K562 (cell line): ENCODE data around the gene APPL2. TPM values are rescaled to one million over a fixed set of nuclear protein-coding genes. Genes with fewer than 3 reads are reported as not detected.

Experiments used
- ATAC-seq: fragments of 200-7000 bp; cut with Tn5 transposase; 3 replicates; pipeline ENCODE4 v1.9.1; 2020; ENCODE audit warnings: moderate library complexity
- BruUV-seq: library from RNA; stranded (reverse); fragments of 400-500 nt; replicated peaks from 2 replicates; lab custom pipeline; 2021; lab: Mats Ljungman, UMichigan
- CTCF ChIA-PET: fragments of 300-600 bp; formaldehyde crosslinking; extraction: SDS; loops from one replicate; lab custom pipeline; 2021; ENCODE audit warnings: low intra/inter-chr PET ratio; lab: Yijun Ruan, JAX
- POLR2A ChIA-PET: fragments of 300-600, 350-650 bp; sonication (Branson Sonifier 250); formaldehyde crosslinking; extraction: SDS; loops from one replicate; lab custom pipeline; 2021; ENCODE audit warnings: antibody characterized with exemption, inconsistent platforms; lab: Yijun Ruan, JAX
- DNase-seq, 4 experiments: peaks; one replicate each; pipeline versions ENCODE4 v3.0.0 to v3.0.0-alpha.2; 2011 to 2018; ENCODE audit warnings: low spot score in 3 of 4, mixed read lengths in 3 of 4; ENCODE audit errors: extremely low read depth in 1 of 4
- FAIRE-seq: peaks from 2 replicates; lab custom pipeline; 2011; peaks lifted over from hg19 to GRCh38; lab: Jason Lieb, UNC
- H2AFZ ChIP-seq: 2 replicates; pipeline ENCODE4 v1.6.0; 2011; ENCODE audit warnings: low read depth, low read length, control low read depth, inconsistent platforms
- H3K27ac ChIP-seq: fragments of 200-600 bp; 3 replicates; pipeline ENCODE4 v1.8.0; 2011; ENCODE audit warnings: low read depth, mild to moderate bottlenecking, control low read depth, inconsistent platforms, low read length, moderate library complexity, mixed read lengths; ENCODE audit errors: extremely low read depth
- H3K27me3 ChIP-seq, 2 experiments: fragments of 300-600 bp in 1 of 2; 2 replicates in 1 of 2; 3 replicates in 1 of 2; pipeline versions ENCODE4 v1.6.0 to v1.8.0; 2011; ENCODE audit warnings: inconsistent platforms in 2 of 2, low read length in 2 of 2, mild to moderate bottlenecking in 1 of 2, mixed read lengths in 1 of 2, moderate library complexity in 1 of 2; ENCODE audit not compliant: control insufficient read depth in 2 of 2, insufficient read depth in 2 of 2
- H3K36me3 ChIP-seq: fragments of 300-600 bp; 3 replicates; pipeline ENCODE4 v1.8.0; 2011; ENCODE audit warnings: mild to moderate bottlenecking, low read length, inconsistent platforms; ENCODE audit not compliant: control insufficient read depth, insufficient read depth
- H3K4me1 ChIP-seq, 2 experiments: fragments of 200-600 bp in 1 of 2; replicated peaks in 1 of 2; 2 replicates in 1 of 2; 3 replicates in 1 of 2; pipeline versions ENCODE4 v1.5.1 to v1.8.0; 2011; ENCODE audit warnings: inconsistent platforms in 2 of 2, low read length in 2 of 2, mild to moderate bottlenecking in 1 of 2, mixed read lengths in 1 of 2, moderate library complexity in 1 of 2; ENCODE audit not compliant: control insufficient read depth in 2 of 2, insufficient read depth in 2 of 2
- H3K4me2 ChIP-seq: 2 replicates; pipeline ENCODE4 v1.6.1; 2011; ENCODE audit warnings: low read length, control low read depth, inconsistent platforms, mixed read lengths; ENCODE audit not compliant: insufficient read depth
- H3K4me3 ChIP-seq: fragments of 200-600 bp; sonication (generic), shearing (Covaris generic); 2 replicates; pipeline ENCODE4 v1.5.1; 2016; ENCODE audit warnings: control low read depth, inconsistent platforms
- H3K79me2 ChIP-seq: fragments of 200-600 bp; 3 replicates; pipeline ENCODE4 v1.8.0; 2011; ENCODE audit warnings: low read length, inconsistent platforms; ENCODE audit not compliant: control insufficient read depth, insufficient read depth
- H3K9ac ChIP-seq, 2 experiments: 2 replicates each; pipeline versions ENCODE4 v1.6.0 to v1.6.1; 2011; ENCODE audit warnings: low read depth in 2 of 2, low read length in 2 of 2, control low read depth in 1 of 2, inconsistent platforms in 1 of 2, mild to moderate bottlenecking in 1 of 2, mixed read lengths in 1 of 2; ENCODE audit not compliant: insufficient read depth in 1 of 2
- H3K9me1 ChIP-seq: one replicate; pipeline ENCODE4 v1.6.0; 2011; ENCODE audit warnings: inconsistent platforms, mild to moderate bottlenecking, low read length, moderate library complexity; ENCODE audit not compliant: control insufficient read depth, insufficient read depth
- H3K9me3 ChIP-seq: replicated peaks from 2 replicates; pipeline ENCODE4 v1.5.1; 2011; ENCODE audit warnings: low read depth, low read length, inconsistent platforms; ENCODE audit not compliant: control insufficient read depth, insufficient read depth
- H4K20me1 ChIP-seq: replicated peaks from 2 replicates; pipeline ENCODE4 v1.6.1; 2011; ENCODE audit warnings: low read length, inconsistent platforms, mixed read lengths; ENCODE audit not compliant: control insufficient read depth, insufficient read depth
- BDP1 ChIP-seq: IDR thresholded peaks from 3 replicates; pipeline ENCODE4 v1.6.1; 2011; ENCODE audit not compliant: insufficient read length, insufficient read depth
- CCAR2 ChIP-seq: fragments of 200-400 bp; formaldehyde crosslinking; IDR thresholded peaks from 2 replicates; pipeline ENCODE4 v1.6.1; 2017; ENCODE audit warnings: mild to moderate bottlenecking, low read depth, low read length
- CLOCK ChIP-seq: fragments of 250-450 bp; sonication (Bioruptor Pico); IDR thresholded peaks from 2 replicates; pipeline ENCODE4 v1.4.0; 2020; ENCODE audit warnings: mild to moderate bottlenecking, moderate library complexity, borderline replicate concordance
- CTCF ChIP-seq, 3 experiments: IDR thresholded peaks in 2 of 3; conservative IDR thresholded peaks in 1 of 3; 2 replicates each; pipeline ENCODE4 v1.5.1; 2011 to 2012; ENCODE audit warnings: low read length in 3 of 3, mild to moderate bottlenecking in 3 of 3, control low read depth in 2 of 3, improper control_type of control experiment in 1 of 3, inconsistent platforms in 1 of 3, low read depth in 1 of 3, mixed read lengths in 1 of 3, moderate library complexity in 1 of 3; ENCODE audit not compliant: insufficient read depth in 2 of 3
- MAFF ChIP-seq: IDR thresholded peaks from 2 replicates; pipeline ENCODE4 v1.6.1; 2012; ENCODE audit warnings: low read length, improper control_type of control experiment
- MAFK ChIP-seq: IDR thresholded peaks from 2 replicates; pipeline ENCODE4 v1.6.1; 2011; ENCODE audit warnings: low read length, improper control_type of control experiment
- MTA2 ChIP-seq: fragments of 450-650 bp; IDR thresholded peaks from 2 replicates; pipeline ENCODE4 v1.6.1; 2016; ENCODE audit warnings: low read depth
- NCOA4 ChIP-seq: fragments of 450-650 bp; IDR thresholded peaks from 2 replicates; pipeline ENCODE4 v1.6.1; 2018; ENCODE audit warnings: mild to moderate bottlenecking; ENCODE audit not compliant: partially characterized antibody
- POLR2AphosphoS2 ChIP-seq: IDR thresholded peaks from 2 replicates; pipeline ENCODE4 v1.6.1; 2012; ENCODE audit warnings: low read length, improper control_type of control experiment
- STAT5B ChIP-seq: fragments of 250-450 bp; sonication (Bioruptor Pico); IDR thresholded peaks from 2 replicates; pipeline ENCODE4 v1.8.0; 2021; ENCODE audit warnings: mild to moderate bottlenecking, inconsistent platforms
- ZNF143 ChIP-seq: sonication (generic); formaldehyde crosslinking; IDR thresholded peaks from 2 replicates; pipeline ENCODE4 v1.9.0; 2022; ENCODE audit warnings: mild to moderate bottlenecking, missing genetic modification reagents
- ZNF274 ChIP-seq: IDR thresholded peaks from 2 replicates; pipeline ENCODE4 v1.6.1; 2011; ENCODE audit warnings: low read depth, mild to moderate bottlenecking, low read length, moderate library complexity, borderline replicate concordance
- ZNF316 ChIP-seq: fragments of 450-650 bp; IDR thresholded peaks from 2 replicates; pipeline ENCODE4 v1.6.1; 2016
- ZNF57 ChIP-seq: fragments of 450-650 bp; formaldehyde crosslinking; IDR thresholded peaks from 2 replicates; pipeline ENCODE4 v1.4.0; 2020; ENCODE audit warnings: mild to moderate bottlenecking, moderate library complexity
- WGBS: fragments of 100-300 bp; shearing (Covaris generic); methylation state at CpG from one replicate; pipeline ENCODE4 v1.1.6; 2016; ENCODE audit warnings: low coverage, mixed read lengths; ENCODE audit not compliant: insufficient coverage; ENCODE audit errors: missing lambda C conversion rate; 5-methylcytosine and 5-hydroxymethylcytosine counted together
- in situ Hi-C: fragments of 300-500 bp; cut with MboI; formaldehyde crosslinking; loops from 4 replicates; pipeline ENCODE4 v1.15.0; 2018; ENCODE audit warnings: inconsistent platforms, mixed read lengths
- intact Hi-C: fragments of 100-400 bp; cut with micrococcal nuclease; formaldehyde crosslinking; loops from 2 replicates; pipeline ENCODE4 v1.14.2; 2022
- polyA plus RNA-seq, 8 experiments: library from polyadenylated mRNA; depleted of rRNA in 4 of 8; stranded (reverse) in 5 of 8; unstranded in 3 of 8; fragments of >200 nt; fragmentation: Nextera tagmentation in 2 of 8; fragmentation: Illumina TruSeq in 1 of 8; extraction: Ambion mirVana in 2 of 8; extraction: Trizol in 1 of 8; gene quantifications; 2 replicates each; pipeline versions ENCODE4 v1.2.1 to v1.2.3, GENCODE V29; 2011 to 2014; ENCODE audit warnings: inconsistent platforms in 1 of 8, missing spikeins in 1 of 8
- total RNA-seq, 7 experiments: library from RNA; depleted of rRNA in 6 of 7; stranded (reverse); fragments of >200 nt in 6 of 7; fragmentation: Illumina TruSeq in 2 of 7; extraction: Trizol in 2 of 7; gene quantifications; 2 replicates each; pipeline versions ENCODE4 v1.2.1 to v1.2.3, GENCODE V29; 2011 to 2021; ENCODE audit warnings: low replicate concordance in 1 of 7
- TF ChIP-seq, protein P1 (sequence below): sonication (generic); formaldehyde crosslinking; IDR thresholded peaks from 2 replicates; pipeline ENCODE4 v1.8.1; 2022; ENCODE audit warnings: missing genetic modification reagents
- TF ChIP-seq, protein P2 (sequence below): fragments of 250-450 bp; sonication (Bioruptor Pico); IDR thresholded peaks from 2 replicates; pipeline ENCODE4 v1.9.0; 2021; ENCODE audit warnings: mild to moderate bottlenecking, inconsistent platforms

The APPL2 gene
- total and polyA plus RNA-seq, 9 of the 15 experiments (the other 6 are each of a cell fraction or from before 2014, with no cell fraction given): 2.1 to 14.4 (median 8.2) TPM

DNA sequence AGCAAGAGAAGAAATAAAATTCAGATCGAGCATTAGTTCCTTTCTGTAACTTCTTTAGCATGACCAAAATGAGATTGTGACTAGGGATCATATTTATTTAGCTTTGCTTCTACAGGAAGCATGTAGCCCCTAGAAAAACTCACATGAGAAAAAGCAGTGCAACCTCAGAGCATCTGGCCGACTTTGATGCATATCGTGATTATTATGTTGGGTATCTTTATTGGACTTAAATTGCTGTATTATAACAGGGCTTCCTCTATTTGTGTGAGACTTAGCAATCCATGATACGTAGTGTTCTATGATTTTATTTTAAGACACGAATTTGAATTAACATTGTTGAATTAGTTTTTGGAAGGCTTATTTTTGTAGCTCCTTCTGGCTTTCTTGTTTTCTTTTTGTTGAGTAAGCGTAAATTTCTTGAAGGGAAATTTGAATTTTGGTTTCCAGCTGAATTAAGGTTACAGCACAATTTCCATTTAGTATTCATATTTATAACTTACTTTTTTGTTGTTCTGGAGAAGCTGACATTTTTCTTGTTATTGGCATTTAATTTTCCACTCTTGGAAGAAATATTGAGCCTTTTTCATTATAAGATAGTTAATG lies 94.6 kb downstream of the APPL2 start:
- in situ Hi-C loops (no loop called here), intact Hi-C loops (no loop called here)
- CTCF ChIA-PET: no interaction called here
- peaks cover 57% of the 10 kb centered on the region for H3K36me3 ChIP-seq
- no peak overlapping the region for H3K9ac ChIP-seq
- no peaks in the 10 kb centered on the region for H4K20me1 ChIP-seq
- H3K27ac ChIP-seq: no peak overlapping the region
- H3K4me2 ChIP-seq: no peak overlapping the region
- H2AFZ ChIP-seq: no peak overlapping the region
- no peaks in the 10 kb centered on the region for H3K9me3 ChIP-seq
- BruUV-seq: no TSS peak
- no peak for ATAC-seq
- H3K27me3 ChIP-seq: no peaks in the 10 kb centered on the region
- POLR2A ChIA-PET: interaction anchor here (0.7 to 0.8 kb wide), 2 partner anchors 9 to 20 kb away, joined by 3 read pairs; no protein-coding TSS in a partner anchor
- H3K9me1 ChIP-seq: no peaks in the 10 kb centered on the region
- 86% methylated on average over 6 of the region's 6 CpGs for whole genome bisulfite sequencing
- FAIRE-seq: no peak
- no peaks in the 10 kb centered on the region for H3K4me1 ChIP-seq
- H3K79me2 ChIP-seq: no peaks in the 10 kb centered on the region
- H3K4me3 ChIP-seq: no peak overlapping the region
- no peak for DNase-seq
- no peak for TF ChIP-seq ZNF143 (CRISPR knock-in tag)
- TF ChIP-seq CTCF (IDR thresholded peaks at IDR 0.05 in 2 of 3, conservative IDR thresholded peaks at IDR 0.05 in 1 of 3; ENCODE audit: insufficient read depth in 2 of 3, low read depth in 1 of 3, low read length in 3 of 3): no peak
- no peak for TF ChIP-seq MTA2
- TF ChIP-seq, protein P1, sequence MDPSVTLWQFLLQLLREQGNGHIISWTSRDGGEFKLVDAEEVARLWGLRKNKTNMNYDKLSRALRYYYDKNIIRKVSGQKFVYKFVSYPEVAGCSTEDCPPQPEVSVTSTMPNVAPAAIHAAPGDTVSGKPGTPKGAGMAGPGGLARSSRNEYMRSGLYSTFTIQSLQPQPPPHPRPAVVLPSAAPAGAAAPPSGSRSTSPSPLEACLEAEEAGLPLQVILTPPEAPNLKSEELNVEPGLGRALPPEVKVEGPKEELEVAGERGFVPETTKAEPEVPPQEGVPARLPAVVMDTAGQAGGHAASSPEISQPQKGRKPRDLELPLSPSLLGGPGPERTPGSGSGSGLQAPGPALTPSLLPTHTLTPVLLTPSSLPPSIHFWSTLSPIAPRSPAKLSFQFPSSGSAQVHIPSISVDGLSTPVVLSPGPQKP (CRISPR knock-in tag): no peak
- no peak for TF ChIP-seq CLOCK (CRISPR knock-in tag)
- no peak for TF ChIP-seq NCOA4
- TF ChIP-seq ZNF274: no peak
- TF ChIP-seq MAFK: peak; percentile 60; the same call in 1 of the 2 replicates
- no peak for TF ChIP-seq STAT5B
- TF ChIP-seq ZNF316: peak; percentile 93
- TF ChIP-seq, protein P2, sequence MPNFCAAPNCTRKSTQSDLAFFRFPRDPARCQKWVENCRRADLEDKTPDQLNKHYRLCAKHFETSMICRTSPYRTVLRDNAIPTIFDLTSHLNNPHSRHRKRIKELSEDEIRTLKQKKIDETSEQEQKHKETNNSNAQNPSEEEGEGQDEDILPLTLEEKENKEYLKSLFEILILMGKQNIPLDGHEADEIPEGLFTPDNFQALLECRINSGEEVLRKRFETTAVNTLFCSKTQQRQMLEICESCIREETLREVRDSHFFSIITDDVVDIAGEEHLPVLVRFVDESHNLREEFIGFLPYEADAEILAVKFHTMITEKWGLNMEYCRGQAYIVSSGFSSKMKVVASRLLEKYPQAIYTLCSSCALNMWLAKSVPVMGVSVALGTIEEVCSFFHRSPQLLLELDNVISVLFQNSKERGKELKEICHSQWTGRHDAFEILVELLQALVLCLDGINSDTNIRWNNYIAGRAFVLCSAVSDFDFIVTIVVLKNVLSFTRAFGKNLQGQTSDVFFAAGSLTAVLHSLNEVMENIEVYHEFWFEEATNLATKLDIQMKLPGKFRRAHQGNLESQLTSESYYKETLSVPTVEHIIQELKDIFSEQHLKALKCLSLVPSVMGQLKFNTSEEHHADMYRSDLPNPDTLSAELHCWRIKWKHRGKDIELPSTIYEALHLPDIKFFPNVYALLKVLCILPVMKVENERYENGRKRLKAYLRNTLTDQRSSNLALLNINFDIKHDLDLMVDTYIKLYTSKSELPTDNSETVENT: no peak
- no peak for TF ChIP-seq CCAR2
- no peak for TF ChIP-seq BDP1
- TF ChIP-seq ZNF57 (CRISPR knock-in tag): no peak
- no peak for TF ChIP-seq POLR2AphosphoS2
- peak; percentile 63; the same call in 1 of the 2 replicates for TF ChIP-seq MAFF
